Right atrium auricular region (tissue), 2 donors: ENCODE data around the gene ATG12. TPM values are rescaled to one million over a fixed set of nuclear protein-coding genes. Genes with fewer than 3 reads are reported as not detected.
A peak's percentile ranks its signal among the peaks of the same experiment; 100 is the strongest.

ENCODE experiments used
- DNase-seq: peaks from one replicate; pipeline ENCODE4 v3.0.0-alpha.2; 2019; ENCODE audit warnings: low spot score
- H3K27ac ChIP-seq, 2 donors: fragments of 200-600 bp; sonication (generic); 1 replicate in 1 of 2; 2 replicates in 1 of 2; pipeline ENCODE4 v1.5.1; 2016 to 2019
- H3K27me3 ChIP-seq, 2 donors: fragments of 200-600 bp; sonication (generic); one replicate each; pipeline versions ENCODE4 v1.5.1 to v1.6.0; 2017 to 2019
- H3K36me3 ChIP-seq: fragments of 200-600 bp; sonication (generic); one replicate; pipeline ENCODE4 v1.5.1; 2016
- H3K4me1 ChIP-seq, 2 donors: fragments of 200-600 bp; sonication (generic); one replicate each; pipeline versions ENCODE4 v1.5.1 to v1.6.0; 2017 to 2019
- H3K4me3 ChIP-seq, 2 donors: fragments of 200-600 bp; sonication (generic); 1 replicate in 1 of 2; 2 replicates in 1 of 2; pipeline ENCODE4 v1.5.1; 2017 to 2019; ENCODE audit warnings: mild to moderate bottlenecking in 1 of 2, moderate library complexity in 1 of 2
- H3K9me3 ChIP-seq, 2 donors: fragments of 200-600 bp; sonication (generic); one replicate each; pipeline ENCODE4 v1.5.1; 2019
- total RNA-seq, 2 donors: library from RNA; depleted of rRNA; stranded (reverse); fragments of >200 nt; gene quantifications; one replicate each; pipeline ENCODE4 v1.1.0, GENCODE V29; 2016
- TF ChIP-seq, protein P1 (sequence below), 2 donors: fragments of 200-600 bp; sonication (generic); IDR thresholded peaks; one replicate each; pipeline ENCODE4 v1.5.1; 2019; ENCODE audit warnings: antibody characterized with exemption in 2 of 2

ATG12 gene
- total RNA-seq, 2 donors from 2014 or later, result 15.7 to 19.4 TPM

DNA sequence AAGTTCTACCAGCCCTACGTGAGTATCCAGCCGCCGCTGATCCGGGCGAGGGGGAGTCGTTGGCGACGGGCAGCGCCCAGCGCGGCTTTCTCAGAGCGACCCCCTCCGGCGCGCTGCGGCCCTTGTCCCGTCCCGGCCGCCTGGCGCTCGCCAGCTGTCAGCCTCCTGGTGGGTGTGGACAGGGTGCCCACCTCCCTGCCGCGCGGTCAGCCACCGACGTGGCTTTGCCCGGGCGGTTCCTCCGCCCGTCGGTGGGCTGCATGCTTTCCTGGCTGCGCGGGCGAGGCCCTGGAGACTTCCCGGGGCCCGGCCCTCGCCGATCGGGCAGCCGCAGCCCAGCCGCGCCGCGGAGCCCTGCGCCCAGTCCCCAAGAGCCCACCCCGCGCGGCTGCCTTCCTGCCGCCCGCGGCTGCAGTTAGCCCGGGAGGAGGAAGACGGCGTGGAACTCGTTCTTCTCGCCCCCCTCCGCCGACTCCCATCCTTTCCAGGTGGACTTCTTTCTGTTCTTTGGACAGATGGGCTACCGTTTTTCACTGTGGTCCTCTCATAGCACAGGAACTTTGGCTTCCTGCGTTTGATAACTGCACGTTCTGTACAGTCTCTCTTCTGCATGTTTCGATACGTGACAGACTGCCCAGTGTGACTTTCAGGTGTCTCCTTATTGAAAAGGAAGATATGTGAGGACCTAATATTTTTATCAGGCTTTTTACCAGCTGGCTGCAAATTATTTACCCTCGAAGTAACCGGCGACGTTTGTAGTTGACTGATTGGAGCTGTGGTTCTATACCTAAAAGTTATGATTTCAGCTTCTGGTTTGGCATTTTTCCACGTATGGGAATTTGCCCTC is 947 bp upstream of the ATG12 start:
- no peak for DNase-seq
- peak overlapping the region; percentile 86 to 88 for H3K4me3 ChIP-seq
- H3K27ac ChIP-seq, result peak overlapping the region; percentile 97 to 98
- peaks cover 0 to 52% of the 10 kb centered on the region in 2 donors for H3K4me1 ChIP-seq
- H3K27me3 ChIP-seq, result no peaks in the 10 kb centered on the region
- TF ChIP-seq, protein P1, sequence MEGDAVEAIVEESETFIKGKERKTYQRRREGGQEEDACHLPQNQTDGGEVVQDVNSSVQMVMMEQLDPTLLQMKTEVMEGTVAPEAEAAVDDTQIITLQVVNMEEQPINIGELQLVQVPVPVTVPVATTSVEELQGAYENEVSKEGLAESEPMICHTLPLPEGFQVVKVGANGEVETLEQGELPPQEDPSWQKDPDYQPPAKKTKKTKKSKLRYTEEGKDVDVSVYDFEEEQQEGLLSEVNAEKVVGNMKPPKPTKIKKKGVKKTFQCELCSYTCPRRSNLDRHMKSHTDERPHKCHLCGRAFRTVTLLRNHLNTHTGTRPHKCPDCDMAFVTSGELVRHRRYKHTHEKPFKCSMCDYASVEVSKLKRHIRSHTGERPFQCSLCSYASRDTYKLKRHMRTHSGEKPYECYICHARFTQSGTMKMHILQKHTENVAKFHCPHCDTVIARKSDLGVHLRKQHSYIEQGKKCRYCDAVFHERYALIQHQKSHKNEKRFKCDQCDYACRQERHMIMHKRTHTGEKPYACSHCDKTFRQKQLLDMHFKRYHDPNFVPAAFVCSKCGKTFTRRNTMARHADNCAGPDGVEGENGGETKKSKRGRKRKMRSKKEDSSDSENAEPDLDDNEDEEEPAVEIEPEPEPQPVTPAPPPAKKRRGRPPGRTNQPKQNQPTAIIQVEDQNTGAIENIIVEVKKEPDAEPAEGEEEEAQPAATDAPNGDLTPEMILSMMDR (IDR thresholded peaks at IDR 0.05), result peak in 1 of 2 donors; percentile 53
- H3K9me3 ChIP-seq, result no peaks in the 10 kb centered on the region
- peaks cover under 1% of the 10 kb centered on the region for H3K36me3 ChIP-seq

DNA sequence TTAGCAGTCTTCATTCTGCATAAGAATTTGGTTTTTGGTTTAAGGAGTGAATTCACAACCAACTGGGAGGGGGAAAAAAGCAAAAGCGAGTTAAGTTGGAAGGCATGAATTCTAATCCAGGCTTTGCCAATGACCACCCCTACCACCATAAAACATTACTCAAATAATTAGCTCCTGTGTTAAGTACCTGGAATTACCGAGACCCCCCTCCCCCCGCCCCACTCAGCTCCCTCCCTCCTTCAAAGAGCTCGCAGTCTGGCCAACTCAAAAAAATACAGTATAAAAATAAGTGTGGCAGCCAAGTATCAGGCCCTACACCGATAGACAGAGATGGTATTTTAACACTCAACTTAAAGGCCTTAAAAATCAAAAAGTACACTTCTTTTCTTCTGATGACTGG is 492 bp downstream of the ATG12 start:
- peak overlapping the region; percentile 97 to 98 for H3K27ac ChIP-seq
- no peaks in the 10 kb centered on the region for H3K27me3 ChIP-seq
- TF ChIP-seq, protein P1 (IDR thresholded peaks at IDR 0.05), result no peak
- H3K9me3 ChIP-seq, result no peaks in the 10 kb centered on the region
- peaks cover 0 to 52% of the 10 kb centered on the region in 2 donors for H3K4me1 ChIP-seq
- peak overlapping the region; percentile 86 to 88 for H3K4me3 ChIP-seq
- DNase-seq, result no peak
- H3K36me3 ChIP-seq, result peaks cover 14% of the 10 kb centered on the region

DNA sequence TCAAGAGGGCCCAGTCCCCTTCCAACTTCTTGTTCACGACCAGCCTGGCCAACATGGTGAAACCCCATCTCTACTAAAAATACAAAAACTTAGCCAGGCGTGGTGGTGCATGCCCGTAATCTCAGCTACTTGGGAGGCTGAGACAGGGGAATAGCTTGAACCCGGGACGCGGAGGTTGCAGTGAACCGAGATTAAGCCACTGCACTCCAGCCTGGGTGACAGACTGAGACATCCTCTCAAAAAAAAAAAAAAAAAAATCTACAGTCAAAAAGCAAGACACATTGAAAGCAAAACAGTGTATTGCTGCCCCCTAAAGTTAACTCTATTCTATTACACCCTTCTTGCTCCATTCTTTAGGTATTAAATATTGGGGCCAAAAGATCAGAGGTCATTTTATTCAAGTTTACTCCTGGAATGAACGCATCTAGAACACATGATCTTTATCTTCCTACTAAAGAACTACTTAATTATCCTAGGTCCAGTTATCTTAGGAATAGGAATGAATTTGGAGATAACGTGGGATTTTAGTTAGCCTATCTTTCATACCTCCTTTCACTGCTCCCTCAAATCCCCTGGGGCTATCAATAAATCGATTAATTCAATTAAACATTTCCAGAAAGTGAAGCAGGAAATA is 2.4 kb downstream of the ATG12 start:
- Histone ChIP-seq H3K4me3 (no peak overlapping the region), H3K9me3 (no peaks in the 10 kb centered on the region), H3K4me1 (peaks cover 0 to 37% of the 10 kb centered on the region in 2 donors), H3K27me3 (no peaks in the 10 kb centered on the region), H3K36me3 (peaks cover 22% of the 10 kb centered on the region), H3K27ac (no peak overlapping the region)
- DNase-seq, result no peak
- TF ChIP-seq, protein P1 (IDR thresholded peaks at IDR 0.05), result peak; percentile 41 to 67

DNA sequence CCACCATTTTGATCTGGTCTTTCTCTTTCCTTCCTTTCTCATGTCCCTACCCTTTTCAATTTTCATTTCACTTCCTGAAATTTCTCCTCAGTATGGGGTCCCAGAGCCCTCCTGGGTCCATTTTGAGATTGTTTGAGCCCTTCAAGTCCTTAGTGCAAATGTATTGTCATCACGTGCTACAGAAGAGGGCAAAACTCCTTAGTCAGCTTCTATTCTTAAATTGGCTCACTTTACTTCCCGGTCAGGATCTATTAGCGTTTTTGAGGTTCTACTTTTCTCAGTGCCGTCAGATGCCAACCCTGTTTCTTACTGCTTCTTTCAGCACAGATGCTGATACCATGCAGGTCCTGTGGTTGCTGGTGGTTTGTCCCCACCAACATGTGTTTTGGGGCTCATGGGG is 5.9 kb downstream of the ATG12 start:
- no peak for DNase-seq
- TF ChIP-seq, protein P1 (IDR thresholded peaks at IDR 0.05), result no peak

DNA sequence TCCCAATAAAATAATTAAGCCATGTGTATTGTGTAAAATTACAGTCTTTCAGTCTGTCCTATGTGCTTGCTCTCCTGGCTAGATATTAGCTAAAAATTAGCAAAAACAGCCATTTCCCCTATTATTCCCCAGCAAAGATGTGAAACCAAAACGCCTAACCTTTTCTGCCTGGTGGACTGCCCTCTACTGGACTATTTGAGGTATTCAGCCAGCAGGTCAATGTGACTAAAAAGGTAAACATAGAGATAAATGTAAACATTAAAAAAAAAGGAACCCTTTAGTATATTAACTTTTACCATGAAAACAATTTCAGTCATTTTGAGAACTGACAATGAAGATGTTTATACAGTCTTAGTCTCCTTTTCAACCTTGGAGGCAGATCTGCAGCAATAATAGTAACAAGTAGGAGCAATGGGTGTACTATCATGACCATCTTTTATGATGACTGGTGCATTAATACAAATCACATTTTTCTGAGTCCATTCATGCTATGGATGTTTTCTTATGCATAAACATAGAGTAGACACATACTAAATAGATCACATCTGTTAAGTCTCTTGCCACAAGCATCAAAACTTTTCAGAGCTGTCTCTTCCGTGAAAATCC is 10.1 kb downstream of the ATG12 start:
- Histone ChIP-seq H3K4me1 (no peaks in the 10 kb centered on the region), H3K27ac (no peak overlapping the region), H3K9me3 (no peaks in the 10 kb centered on the region), H3K36me3 (peaks cover 52% of the 10 kb centered on the region), H3K27me3 (no peaks in the 10 kb centered on the region), H3K4me3 (no peak overlapping the region)
- TF ChIP-seq, protein P1 (IDR thresholded peaks at IDR 0.05), result peak in 1 of 2 donors; percentile 79
- no peak for DNase-seq

More for the DNA sequence above, 5.9 kb downstream of the ATG12 start:
- Histone ChIP-seq H3K9me3 (no peaks in the 10 kb centered on the region), H3K36me3 (peaks cover 53% of the 10 kb centered on the region), H3K4me3 (no peak overlapping the region), H3K4me1 (peaks cover 0 to 20% of the 10 kb centered on the region in 2 donors), H3K27me3 (no peaks in the 10 kb centered on the region), H3K27ac (no peak overlapping the region)
